Adrenal gland (tissue), 5 donors: Measurements from ENCODE around the gene CDKL1.

Experiments used
- CTCF ChIP-seq, 6 experiments: fragments of 450-650 bp in 4 of 6; fragments of 200-600 bp in 2 of 6; sonication (generic) in 1 of 6; IDR thresholded peaks; 1 replicate in 5 of 6; 2 replicates in 1 of 6; pipeline versions ENCODE4 v1.5.1 to v1.8.0; 2016 to 2021; ENCODE audit warnings: antibody characterized with exemption in 6 of 6, mild to moderate bottlenecking in 2 of 6, moderate library complexity in 1 of 6
- POLR2A ChIP-seq, 2 donors: fragments of 450-650 bp; IDR thresholded peaks; one replicate each; pipeline ENCODE4 v1.6.1; 2017; ENCODE audit warnings: antibody characterized with exemption in 2 of 2, mild to moderate bottlenecking in 2 of 2, moderate library complexity in 1 of 2
- donor health status: DM: no; HTN: no; CAD: no.

- no peak for TF ChIP-seq CTCF (IDR thresholded peaks at IDR 0.05)
- TF ChIP-seq POLR2A (IDR thresholded peaks at IDR 0.05), result no peak
These were observed 19.1 kb downstream of the CDKL1 start for GRCh38 chr14:50377550-50378085.
